Neural progenitor cell (in vitro differentiated cells): ENCODE measurements around the gene NPY4R.
"Not testable (repeated sequence)": the region's sequence is repeated elsewhere in the genome, so short reads cannot be mapped to it uniquely, and the experiment has no call there.

Source experiments
- EZH2 ChIP-seq: fragments of 200-600 bp; sonication (generic); IDR thresholded peaks from 2 replicates; pipeline ENCODE4 v1.6.1; 2017; ENCODE audit warnings: antibody characterized with exemption, mild to moderate bottlenecking, moderate library complexity
- EZH2phosphoT487 ChIP-seq: fragments of 200-600 bp; sonication (generic); IDR thresholded peaks from 2 replicates; pipeline ENCODE4 v1.6.1; 2017; ENCODE audit warnings: antibody characterized with exemption
- TF ChIP-seq, protein P1 (sequence below): fragments of 200-600 bp; sonication (generic); IDR thresholded peaks from 2 replicates; pipeline ENCODE4 v1.5.1; 2017; ENCODE audit warnings: antibody characterized with exemption, mild to moderate bottlenecking

DNA sequence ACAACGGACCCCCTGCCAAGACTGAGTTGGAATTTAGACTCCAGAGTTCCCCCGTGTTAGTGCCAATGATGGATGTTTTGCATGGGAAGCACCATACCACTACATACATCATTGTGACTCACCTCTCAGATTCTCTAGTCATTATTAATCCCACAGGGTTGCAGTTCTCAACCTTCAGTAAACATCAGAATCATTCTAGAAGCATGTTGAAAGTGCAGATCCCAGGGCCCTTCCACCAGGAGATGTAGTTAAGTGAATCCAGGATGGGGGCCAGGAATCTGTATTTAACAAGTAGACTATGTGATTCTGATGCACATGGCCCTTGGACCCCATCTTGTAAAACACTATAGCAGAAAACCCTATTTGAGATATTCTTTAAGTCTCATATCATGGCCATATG, 2.1 kb downstream of the NPY4R start:
- TF ChIP-seq, protein P1, sequence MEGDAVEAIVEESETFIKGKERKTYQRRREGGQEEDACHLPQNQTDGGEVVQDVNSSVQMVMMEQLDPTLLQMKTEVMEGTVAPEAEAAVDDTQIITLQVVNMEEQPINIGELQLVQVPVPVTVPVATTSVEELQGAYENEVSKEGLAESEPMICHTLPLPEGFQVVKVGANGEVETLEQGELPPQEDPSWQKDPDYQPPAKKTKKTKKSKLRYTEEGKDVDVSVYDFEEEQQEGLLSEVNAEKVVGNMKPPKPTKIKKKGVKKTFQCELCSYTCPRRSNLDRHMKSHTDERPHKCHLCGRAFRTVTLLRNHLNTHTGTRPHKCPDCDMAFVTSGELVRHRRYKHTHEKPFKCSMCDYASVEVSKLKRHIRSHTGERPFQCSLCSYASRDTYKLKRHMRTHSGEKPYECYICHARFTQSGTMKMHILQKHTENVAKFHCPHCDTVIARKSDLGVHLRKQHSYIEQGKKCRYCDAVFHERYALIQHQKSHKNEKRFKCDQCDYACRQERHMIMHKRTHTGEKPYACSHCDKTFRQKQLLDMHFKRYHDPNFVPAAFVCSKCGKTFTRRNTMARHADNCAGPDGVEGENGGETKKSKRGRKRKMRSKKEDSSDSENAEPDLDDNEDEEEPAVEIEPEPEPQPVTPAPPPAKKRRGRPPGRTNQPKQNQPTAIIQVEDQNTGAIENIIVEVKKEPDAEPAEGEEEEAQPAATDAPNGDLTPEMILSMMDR = not testable (repeated sequence)
- not testable (repeated sequence) for TF ChIP-seq EZH2, EZH2phosphoT487
